Heart left ventricle (tissue), 13 donors: ENCODE measurements around the gene PDE9A.

Source experiments
- CTCF ChIP-seq, 12 donors: fragments of 200-600 bp; sonication (generic) in 4 of 12; IDR thresholded peaks; one replicate each; pipeline versions ENCODE4 v1.5.0 to v1.8.0; 2018 to 2022; ENCODE audit warnings: antibody characterized with exemption in 12 of 12, mild to moderate bottlenecking in 5 of 12
- POLR2A ChIP-seq, 2 donors: fragments of 450-650 bp; IDR thresholded peaks; one replicate each; pipeline ENCODE4 v1.6.1; 2017; ENCODE audit warnings: antibody characterized with exemption in 2 of 2, mild to moderate bottlenecking in 2 of 2, moderate library complexity in 2 of 2
- donor health status: ischemic (EF 13 %, LVEDD 7.1; RV severe dilation, severe dysfunction).
- donor health status: DM: no; HTN: yes; CAD: no.
- donor health status: DM: no; HTN: no; CAD: no.
- donor health status: ischemic (EF 25% LVEDD 6.9; RV normal size, moderate dysfunction).
- donor health status: ischemic (EF 25% LVEDD 5.7; RV mildly dilated, moderate dysfunction).
- donor health status: ischemic (EF 35%, LVEDD 5.7; RV mildly dilated, moderate dysfunction).
- donor health status: nonischemic (EF 11% LVEDD 7.7; RV severe dilation, severe dysfunction).
- donor health status: DM: yes; HTN: yes; CAD: no.
- donor health status: PGD.
- donor health status: ischemic (EF 29% LVEDD 5.4; RV normal size, mild dysfunction).
- donor health status: nonischemic (EF 23%, LVEDD 6.1; RV moderate dilation, normal function).

- TF ChIP-seq CTCF (IDR thresholded peaks at IDR 0.05): no peak
- TF ChIP-seq POLR2A (IDR thresholded peaks at IDR 0.05): no peak
Measured at GRCh38 chr21:42784276-42784675, 130.9 kb downstream of the PDE9A start.
